SK-N-MC (cell line): ENCODE data around the gene SCFD2.

ENCODE experiments used
- EZH2 ChIP-seq: fragments of 200-600 bp; sonication (generic); IDR thresholded peaks from one replicate; pipeline ENCODE4 v1.6.1; 2017; ENCODE audit warnings: antibody characterized with exemption
- POLR2AphosphoS5 ChIP-seq: IDR thresholded peaks from 2 replicates; pipeline ENCODE4 v1.6.1; 2012; ENCODE audit warnings: mild to moderate bottlenecking, low read depth, low read length, borderline replicate concordance

GRCh38 chr4:52941450-52941849 is 424.4 kb downstream of the SCFD2 start:
- no peak for TF ChIP-seq POLR2AphosphoS5
- no peak for TF ChIP-seq EZH2
